Prostate gland (tissue), 2 donors: ENCODE results near the gene WDFY4. TPM values are rescaled to one million over a fixed set of nuclear protein-coding genes. Genes with fewer than 3 reads are reported as not detected.

Experiments used
- DNase-seq: peaks from one replicate; pipeline ENCODE4 v3.0.0-alpha.2; 2019; ENCODE audit warnings: low spot score
- H3K27ac ChIP-seq, 2 donors: fragments of 200-600 bp; sonication (generic); 2 replicates each; pipeline ENCODE4 v1.5.1; 2017 to 2019
- H3K27me3 ChIP-seq: fragments of 200-600 bp; sonication (generic); replicated peaks from 2 replicates; pipeline ENCODE4 v1.5.1; 2019; ENCODE audit not compliant: insufficient read depth
- H3K36me3 ChIP-seq, 2 donors: fragments of 200-600 bp; sonication (generic); 1 replicate in 1 of 2; 2 replicates in 1 of 2; pipeline versions ENCODE4 v1.5.1 to v1.8.1; 2017 to 2019
- H3K4me1 ChIP-seq: fragments of 200-600 bp; sonication (generic); replicated peaks from 2 replicates; pipeline ENCODE4 v1.5.1; 2019
- H3K4me3 ChIP-seq, 2 donors: fragments of 200-600 bp; sonication (generic); 2 replicates each; pipeline ENCODE4 v1.5.1; 2017 to 2019
- H3K9me3 ChIP-seq: fragments of 200-600 bp; sonication (generic); 2 replicates; pipeline ENCODE4 v1.5.1; 2017
- POLR2A ChIP-seq: fragments of 450-650 bp; IDR thresholded peaks from one replicate; pipeline ENCODE4 v1.6.1; 2016; ENCODE audit warnings: antibody characterized with exemption, mild to moderate bottlenecking
- POLR2AphosphoS5 ChIP-seq: sonication (generic); formaldehyde crosslinking; IDR thresholded peaks from one replicate; pipeline ENCODE4 v1.6.1; 2017; ENCODE audit warnings: antibody characterized with exemption
- WGBS: methylation state at CpG from one replicate; pipeline ENCODE4 v1.1.5; 2018; 5-methylcytosine and 5-hydroxymethylcytosine counted together
- intact Hi-C: fragments of 100-400 bp; cut with DNase I; formaldehyde crosslinking; loops from one replicate; pipeline ENCODE4 v1.14.2; 2022
- total RNA-seq, 2 donors: library from RNA; depleted of rRNA; stranded (reverse); fragments of >200 nt; gene quantifications; one replicate each; pipeline ENCODE4 v1.1.0, GENCODE V29; 2016
- TF ChIP-seq, protein P1 (sequence below), 4 experiments: fragments of 200-600 bp in 2 of 4; fragments of 450-650 bp in 2 of 4; sonication (generic) in 2 of 4; IDR thresholded peaks; 1 replicate in 3 of 4; 2 replicates in 1 of 4; pipeline ENCODE4 v1.5.1; 2016 to 2019; ENCODE audit warnings: antibody characterized with exemption in 4 of 4, mild to moderate bottlenecking in 2 of 4, moderate library complexity in 2 of 4

The WDFY4 gene
- total RNA-seq, 2 donors from 2014 or later = 0.59 to 5.7 TPM

DNA sequence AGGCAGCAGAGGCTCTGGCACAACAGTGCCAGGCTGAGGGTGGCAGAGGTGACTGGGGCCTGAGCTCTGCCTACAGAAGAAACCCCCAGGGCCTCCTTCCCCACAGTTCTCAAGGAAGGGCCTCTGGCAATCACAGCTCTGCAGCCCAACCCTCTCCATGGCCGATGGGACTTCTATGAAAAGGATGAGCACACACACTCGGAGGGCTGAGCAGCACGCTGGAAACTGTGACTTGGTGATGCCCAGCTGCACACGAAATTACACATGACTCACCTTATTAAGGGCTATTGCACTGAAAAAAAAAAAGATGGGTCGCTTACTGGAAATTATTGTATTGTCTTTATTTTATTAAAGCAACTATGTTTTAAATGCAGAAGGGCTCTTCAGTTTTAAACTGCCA is 297.9 kb downstream of the WDFY4 start:
- Histone ChIP-seq H3K27ac (no peak overlapping the region), H3K4me3 (no peak overlapping the region), H3K36me3 (no peaks in the 10 kb centered on the region), H3K9me3 (no peaks in the 10 kb centered on the region), H3K27me3 (no peaks in the 10 kb centered on the region), H3K4me1 (no peaks in the 10 kb centered on the region)
- no peak for DNase-seq
- WGBS = 85% methylated on average over 5 of the region's 5 CpGs
- intact Hi-C loops = loop anchor here (2.0 to 5.0 kb wide), 2 partner anchors 130 to 178 kb away; no protein-coding TSS in a partner anchor
- no peak for TF ChIP-seq POLR2A
- TF ChIP-seq POLR2AphosphoS5 = no peak
- TF ChIP-seq, protein P1, sequence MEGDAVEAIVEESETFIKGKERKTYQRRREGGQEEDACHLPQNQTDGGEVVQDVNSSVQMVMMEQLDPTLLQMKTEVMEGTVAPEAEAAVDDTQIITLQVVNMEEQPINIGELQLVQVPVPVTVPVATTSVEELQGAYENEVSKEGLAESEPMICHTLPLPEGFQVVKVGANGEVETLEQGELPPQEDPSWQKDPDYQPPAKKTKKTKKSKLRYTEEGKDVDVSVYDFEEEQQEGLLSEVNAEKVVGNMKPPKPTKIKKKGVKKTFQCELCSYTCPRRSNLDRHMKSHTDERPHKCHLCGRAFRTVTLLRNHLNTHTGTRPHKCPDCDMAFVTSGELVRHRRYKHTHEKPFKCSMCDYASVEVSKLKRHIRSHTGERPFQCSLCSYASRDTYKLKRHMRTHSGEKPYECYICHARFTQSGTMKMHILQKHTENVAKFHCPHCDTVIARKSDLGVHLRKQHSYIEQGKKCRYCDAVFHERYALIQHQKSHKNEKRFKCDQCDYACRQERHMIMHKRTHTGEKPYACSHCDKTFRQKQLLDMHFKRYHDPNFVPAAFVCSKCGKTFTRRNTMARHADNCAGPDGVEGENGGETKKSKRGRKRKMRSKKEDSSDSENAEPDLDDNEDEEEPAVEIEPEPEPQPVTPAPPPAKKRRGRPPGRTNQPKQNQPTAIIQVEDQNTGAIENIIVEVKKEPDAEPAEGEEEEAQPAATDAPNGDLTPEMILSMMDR (IDR thresholded peaks at IDR 0.05) = no peak

GRCh38 chr10:48983648-48984351 is 299.1 kb downstream of the WDFY4 start:
- Histone ChIP-seq H3K27me3 (no peaks in the 10 kb centered on the region), H3K4me3 (no peak overlapping the region), H3K27ac (no peak overlapping the region), H3K4me1 (no peaks in the 10 kb centered on the region), H3K36me3 (no peaks in the 10 kb centered on the region), H3K9me3 (no peaks in the 10 kb centered on the region)
- intact Hi-C loops = loop anchor here (2.0 to 5.0 kb wide), 2 partner anchors 129 to 177 kb away; no protein-coding TSS in a partner anchor
- TF ChIP-seq POLR2A (no peak), POLR2AphosphoS5 (no peak)
- TF ChIP-seq, protein P1 (IDR thresholded peaks at IDR 0.05) = no peak
- 82% methylated on average over 5 of the region's 5 CpGs for WGBS
- no peak for DNase-seq

GRCh38 chr10:48985621-48986158 is 301.0 kb downstream of the WDFY4 start:
- Histone ChIP-seq H3K4me3 (no peak overlapping the region), H3K9me3 (no peaks in the 10 kb centered on the region), H3K27me3 (no peaks in the 10 kb centered on the region), H3K27ac (no peak overlapping the region), H3K36me3 (no peaks in the 10 kb centered on the region), H3K4me1 (no peaks in the 10 kb centered on the region)
- no peak for TF ChIP-seq POLR2A
- intact Hi-C loops = no loop called here
- DNase-seq = no peak
- WGBS = 94% methylated on average over 7 of the region's 7 CpGs

DNA sequence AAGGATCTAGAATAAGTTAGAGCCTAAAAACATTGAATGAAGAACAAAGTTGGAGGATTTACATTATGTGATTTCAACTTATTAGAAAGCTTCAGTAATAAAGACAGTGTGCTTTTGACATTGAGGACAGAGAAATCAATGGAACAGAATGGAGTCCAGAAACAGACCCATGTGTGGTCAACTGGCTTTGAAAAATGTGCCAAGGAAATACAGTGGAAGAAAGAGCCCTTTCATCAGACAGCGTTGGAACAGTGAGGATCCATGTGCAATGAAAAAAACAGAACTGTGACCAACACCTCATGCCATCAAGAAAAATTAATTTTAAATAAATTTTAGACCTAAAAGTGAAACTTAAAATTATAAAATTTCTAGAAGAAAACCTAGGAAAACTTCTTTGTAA is 305.6 kb downstream of the WDFY4 start:
- no peaks in the 10 kb centered on the region for H3K9me3 ChIP-seq
- TF ChIP-seq, protein P1 (IDR thresholded peaks at IDR 0.05) = no peak
- no peak for TF ChIP-seq POLR2A
- no peak for TF ChIP-seq POLR2AphosphoS5
- no peak for DNase-seq
- H3K27ac ChIP-seq = no peak overlapping the region
- no peaks in the 10 kb centered on the region for H3K27me3 ChIP-seq
- intact Hi-C loops = no loop called here
- no peak overlapping the region for H3K4me3 ChIP-seq
- no peaks in the 10 kb centered on the region for H3K36me3 ChIP-seq
- WGBS = 91% methylated on average over 1 of the region's 1 CpG
- no peaks in the 10 kb centered on the region for H3K4me1 ChIP-seq

- Histone ChIP-seq H3K36me3 (no peaks in the 10 kb centered on the region), H3K9me3 (no peaks in the 10 kb centered on the region), H3K4me3 (no peak overlapping the region), H3K4me1 (no peaks in the 10 kb centered on the region), H3K27me3 (no peaks in the 10 kb centered on the region), H3K27ac (no peak overlapping the region)
- intact Hi-C loops = no loop called here
- no peak for DNase-seq
- TF ChIP-seq POLR2AphosphoS5 (no peak), POLR2A (no peak)
- TF ChIP-seq, protein P1 (IDR thresholded peaks at IDR 0.05) = no peak
- WGBS = 98% methylated on average over 5 of the region's 5 CpGs
Measured at GRCh38 chr10:48993627-48994026, 309.0 kb downstream of the WDFY4 start.
